ENCODE data around the gene CDH23.
A peak's percentile ranks its signal among the peaks of the same experiment; 100 is the strongest.

The CDH23 gene

DNA sequence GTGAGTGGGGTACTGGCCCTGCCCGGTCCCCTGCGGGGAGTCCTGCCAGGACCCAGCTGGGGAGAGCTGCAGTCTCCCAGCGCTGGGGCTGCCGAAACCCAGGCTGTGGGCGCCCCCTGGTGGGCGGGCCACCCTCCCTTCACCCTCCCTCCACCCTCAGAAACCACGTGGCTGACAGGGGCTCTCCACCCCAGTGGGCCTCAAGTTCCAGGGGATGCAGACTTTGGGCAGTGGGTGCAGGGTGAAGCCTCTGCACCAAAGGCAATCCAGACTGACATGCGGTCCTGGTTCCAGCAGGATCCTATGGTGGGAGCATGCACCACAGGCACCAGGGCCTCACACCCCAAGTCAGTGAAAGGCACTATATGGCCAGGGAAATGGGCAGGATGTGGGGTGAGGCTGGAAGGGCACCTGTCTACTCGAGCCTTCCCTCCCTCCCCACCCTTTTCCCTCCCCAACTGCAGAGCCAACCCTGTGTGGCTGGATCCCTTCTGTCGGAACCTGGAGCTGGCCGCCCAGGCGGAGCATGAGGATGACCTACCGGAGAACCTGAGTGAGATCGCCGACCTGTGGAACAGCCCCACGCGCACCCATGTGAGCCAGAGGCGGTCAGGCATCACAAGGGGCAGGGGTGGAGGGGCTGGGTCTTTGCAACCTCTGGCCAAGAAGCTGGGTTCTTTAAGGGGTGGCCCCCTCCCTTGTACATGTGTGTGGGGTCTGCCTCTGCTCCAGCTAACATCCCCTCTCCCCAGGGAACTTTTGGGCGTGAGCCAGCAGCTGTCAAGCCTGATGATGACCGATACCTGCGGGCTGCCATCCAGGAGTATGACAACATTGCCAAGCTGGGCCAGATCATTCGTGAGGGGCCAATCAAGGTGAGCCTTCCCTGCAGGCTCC, 415.5 kb downstream of the CDH23 start:
- intact Hi-C loops (cut with DNase I; ENCODE audit: low total_unique reads): loop anchor here (5.0 kb wide), 3 partner anchors 110 to 495 kb away; partner anchors contain the start of gene SLC29A3
- Histone ChIP-seq H3K27me3 (peaks cover 0 to 5% of the 10 kb centered on the region in 2 donors), H3K4me3 (no peak overlapping the region), H3K4me1 (no peaks in the 10 kb centered on the region), H3K36me3 (peaks cover 19 to 26% (median 25%) of the 10 kb centered on the region in 3 donors), H3K9me3 (no peaks in the 10 kb centered on the region), H3K27ac (no peak overlapping the region)
- DNase-seq: peak in 1 of 2 donors; percentile 77
- peak; percentile 87 for TF ChIP-seq CTCF (IDR thresholded peaks at IDR 0.05)

- Histone ChIP-seq H3K27me3 (peaks cover 0 to 5% of the 10 kb centered on the region in 2 donors), H3K4me1 (peaks cover 0 to 4% (median 0%) of the 10 kb centered on the region in 4 donors), H3K4me3 (no peak overlapping the region), H3K36me3 (peaks cover 27 to 33% (median 33%) of the 10 kb centered on the region in 3 donors), H3K9me3 (no peaks in the 10 kb centered on the region), H3K27ac (no peak overlapping the region)
- no peak for TF ChIP-seq CTCF (IDR thresholded peaks at IDR 0.05)
- no peak for DNase-seq
- intact Hi-C loops (cut with DNase I; ENCODE audit: low total_unique reads): loop anchor here (5.0 kb wide), 3 partner anchors 111 to 496 kb away; partner anchors contain the start of gene SLC29A3
Observed at GRCh38 chr10:71812913-71813590, 416.3 kb downstream of the CDH23 start.

- intact Hi-C loops (cut with DNase I; ENCODE audit: low total_unique reads): loop anchor here (5.0 kb wide), 3 partner anchors 113 to 498 kb away; partner anchors contain the start of gene SLC29A3
- no peak for DNase-seq
- Histone ChIP-seq H3K27ac (no peak overlapping the region), H3K9me3 (no peaks in the 10 kb centered on the region), H3K27me3 (peaks cover 0 to 5% of the 10 kb centered on the region in 2 donors), H3K4me1 (peaks cover 0 to 5% (median 0%) of the 10 kb centered on the region in 4 donors), H3K4me3 (no peak overlapping the region), H3K36me3 (peaks cover 46 to 53% (median 52%) of the 10 kb centered on the region in 3 donors)
- TF ChIP-seq CTCF (IDR thresholded peaks at IDR 0.05): no peak
Observed at GRCh38 chr10:71814922-71815411, 418.2 kb downstream of the CDH23 start.

DNA sequence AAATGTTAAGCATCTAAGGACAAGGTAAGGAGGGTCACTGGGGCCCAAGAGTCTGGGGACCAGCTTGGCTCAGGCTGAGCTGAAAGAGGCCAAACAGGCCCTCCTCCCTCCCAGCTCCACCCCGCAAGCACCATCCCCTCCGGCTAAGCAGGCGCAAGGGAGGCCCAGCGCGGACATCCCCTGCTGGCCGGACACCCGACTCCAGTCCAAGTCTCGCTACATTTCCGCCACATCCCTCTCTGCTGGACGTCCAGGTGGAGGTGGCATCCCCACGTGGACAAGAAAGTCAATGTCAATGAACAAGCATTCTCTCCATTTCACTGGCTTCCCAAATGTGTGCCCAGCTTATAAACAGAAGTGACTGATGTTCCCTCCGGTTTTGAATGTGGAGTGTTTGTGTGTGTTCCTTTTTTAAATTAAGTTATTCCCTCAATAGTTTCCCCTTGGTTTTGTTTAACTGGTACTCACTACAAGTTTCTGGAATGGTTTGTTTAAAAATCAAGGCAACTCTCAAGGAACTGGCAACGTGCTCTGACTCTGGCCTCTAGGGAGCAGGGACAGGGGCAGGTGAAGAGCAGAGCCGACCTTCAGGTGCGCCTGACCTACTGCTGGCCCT, 418.9 kb downstream of the CDH23 start:
- Histone ChIP-seq H3K4me3 (no peak overlapping the region), H3K9me3 (no peaks in the 10 kb centered on the region), H3K27ac (no peak overlapping the region), H3K27me3 (peaks cover 0 to 5% of the 10 kb centered on the region in 2 donors), H3K36me3 (peaks cover 52 to 59% (median 59%) of the 10 kb centered on the region in 3 donors), H3K4me1 (peaks cover 0 to 5% (median 0%) of the 10 kb centered on the region in 4 donors)
- DNase-seq: no peak
- TF ChIP-seq CTCF (IDR thresholded peaks at IDR 0.05): no peak
- intact Hi-C loops (cut with DNase I; ENCODE audit: low total_unique reads): no loop called here

- peaks cover 0 to 5% (median 0%) of the 10 kb centered on the region in 4 donors for H3K4me1 ChIP-seq
- peaks cover 0 to 3% of the 10 kb centered on the region in 2 donors for H3K27me3 ChIP-seq
- H3K4me3 ChIP-seq: no peak overlapping the region
- intact Hi-C loops (cut with DNase I; ENCODE audit: low total_unique reads): no loop called here
- TF ChIP-seq CTCF (IDR thresholded peaks at IDR 0.05): no peak
- H3K27ac ChIP-seq: no peak overlapping the region
- peaks cover 60 to 67% (median 67%) of the 10 kb centered on the region in 3 donors for H3K36me3 ChIP-seq
- no peaks in the 10 kb centered on the region for H3K9me3 ChIP-seq
- no peak for DNase-seq
Observed at GRCh38 chr10:71816421-71816851, 419.7 kb downstream of the CDH23 start.
